Upper lobe of left lung (tissue), 4 donors: Measurements from ENCODE around the gene ACVR2B.

Source experiments
- POLR2A ChIP-seq, 4 donors: fragments of 450-650 bp; IDR thresholded peaks; one replicate each; pipeline ENCODE4 v1.5.1; 2016 to 2017; ENCODE audit warnings: antibody characterized with exemption in 4 of 4, mild to moderate bottlenecking in 2 of 4
- POLR2AphosphoS5 ChIP-seq, 2 donors: sonication (generic); formaldehyde crosslinking; IDR thresholded peaks; one replicate each; pipeline ENCODE4 v1.5.1; 2017; ENCODE audit warnings: antibody characterized with exemption in 2 of 2
- TF ChIP-seq, protein P1 (sequence below), 6 experiments: fragments of 450-650 bp in 4 of 6; fragments of 200-600 bp in 2 of 6; sonication (generic) in 2 of 6; IDR thresholded peaks; one replicate each; pipeline ENCODE4 v1.5.1; 2016 to 2019; ENCODE audit warnings: antibody characterized with exemption in 6 of 6

DNA sequence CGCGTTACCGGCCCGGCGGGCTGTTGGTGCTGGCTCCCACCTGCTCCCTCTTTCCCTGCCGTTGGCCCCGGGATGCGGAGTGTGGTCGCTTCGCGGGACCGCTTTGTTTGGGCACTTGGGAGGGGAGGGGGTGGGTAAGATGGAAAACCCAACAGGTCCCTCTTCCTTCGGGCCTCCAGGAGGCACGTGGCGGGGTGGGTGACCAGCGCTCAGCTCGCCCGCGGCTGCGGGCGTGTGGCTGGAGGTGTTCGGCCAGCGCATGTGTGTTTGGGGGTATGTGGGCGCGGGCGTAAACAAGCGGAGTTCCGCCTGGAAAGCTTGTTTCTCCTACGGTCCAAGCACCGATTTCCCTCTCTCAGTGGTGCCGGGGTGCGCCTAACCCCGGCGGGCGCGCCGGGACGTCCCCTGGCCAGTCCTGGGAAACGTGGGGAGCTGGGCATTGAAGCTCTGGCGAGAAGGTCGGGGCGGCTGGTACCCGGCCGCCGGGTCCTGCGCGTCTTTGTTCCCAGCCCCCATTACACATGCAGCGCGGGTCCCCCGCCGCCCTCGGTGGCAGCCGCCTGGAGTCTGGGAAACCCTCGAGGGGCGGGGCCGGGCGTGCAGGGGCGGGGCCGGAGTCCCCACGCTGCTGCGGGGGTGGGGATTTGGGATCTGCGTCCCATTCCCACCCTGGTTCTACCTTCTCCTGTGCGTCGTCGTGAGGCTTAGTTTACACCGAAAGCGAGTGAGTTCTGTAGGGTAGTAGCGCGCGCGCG is 1.4 kb downstream of the ACVR2B start:
- TF ChIP-seq, protein P1, sequence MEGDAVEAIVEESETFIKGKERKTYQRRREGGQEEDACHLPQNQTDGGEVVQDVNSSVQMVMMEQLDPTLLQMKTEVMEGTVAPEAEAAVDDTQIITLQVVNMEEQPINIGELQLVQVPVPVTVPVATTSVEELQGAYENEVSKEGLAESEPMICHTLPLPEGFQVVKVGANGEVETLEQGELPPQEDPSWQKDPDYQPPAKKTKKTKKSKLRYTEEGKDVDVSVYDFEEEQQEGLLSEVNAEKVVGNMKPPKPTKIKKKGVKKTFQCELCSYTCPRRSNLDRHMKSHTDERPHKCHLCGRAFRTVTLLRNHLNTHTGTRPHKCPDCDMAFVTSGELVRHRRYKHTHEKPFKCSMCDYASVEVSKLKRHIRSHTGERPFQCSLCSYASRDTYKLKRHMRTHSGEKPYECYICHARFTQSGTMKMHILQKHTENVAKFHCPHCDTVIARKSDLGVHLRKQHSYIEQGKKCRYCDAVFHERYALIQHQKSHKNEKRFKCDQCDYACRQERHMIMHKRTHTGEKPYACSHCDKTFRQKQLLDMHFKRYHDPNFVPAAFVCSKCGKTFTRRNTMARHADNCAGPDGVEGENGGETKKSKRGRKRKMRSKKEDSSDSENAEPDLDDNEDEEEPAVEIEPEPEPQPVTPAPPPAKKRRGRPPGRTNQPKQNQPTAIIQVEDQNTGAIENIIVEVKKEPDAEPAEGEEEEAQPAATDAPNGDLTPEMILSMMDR (IDR thresholded peaks at IDR 0.05) = no peak
- TF ChIP-seq POLR2A (IDR thresholded peaks at IDR 0.05) (peak in 1 of 4 donors; percentile 44), POLR2AphosphoS5 (IDR thresholded peaks at IDR 0.05) (peak in 1 of 2 donors; percentile 39)
